ENCODE results near the gene SF3A1. TPM values are rescaled to one million over a fixed set of nuclear protein-coding genes. Genes with fewer than 3 reads are reported as not detected.
A peak's percentile ranks its signal among the peaks of the same experiment; 100 is the strongest.

Gene SF3A1
- total RNA-seq, 1 experiment from 2014 or later = 230 TPM

GRCh38 chr22:30306627-30307011 lies 50.1 kb downstream of the SF3A1 start:
- Histone ChIP-seq H3K4me3 (replicated peaks in 1 of 2; ENCODE audit: low read depth in 1 of 2, low read length in 2 of 2) (no peak overlapping the region), H3K27me3 (ENCODE audit: insufficient read depth, low read length) (no peaks in the 10 kb centered on the region), H2AFZ (ENCODE audit: low read depth, low read length, poor library complexity, severe bottlenecking) (no peak overlapping the region), H3K4me2 (ENCODE audit: low read length) (peak overlapping the region; percentile 52), H3K79me2 (ENCODE audit: insufficient read depth, low read length) (no peaks in the 10 kb centered on the region), H3K36me3 (ENCODE audit: control insufficient read depth in 1 of 2, insufficient read depth in 2 of 2, low read length in 2 of 2) (no peaks in the 10 kb centered on the region), H3K9me3 (ENCODE audit: control insufficient read depth in 1 of 2, insufficient read depth in 1 of 2, low read depth in 1 of 2, low read length in 2 of 2) (no peaks in the 10 kb centered on the region), H3K27ac (ENCODE audit: low read depth, low read length) (peak overlapping the region; percentile 86; the same call in 1 of the 2 replicates), H3K4me1 (ENCODE audit: control insufficient read depth in 1 of 2, insufficient read depth in 2 of 2, low read length in 2 of 2) (peaks cover 67 to 96% of the 10 kb centered on the region in 2 experiments), H4K20me1 (ENCODE audit: insufficient read depth) (no peaks in the 10 kb centered on the region), H3K9me2 (ENCODE audit: insufficient read depth) (no peaks in the 10 kb centered on the region), H3K9ac (ENCODE audit: low read length) (0 out of 2 replicates have a peak overlapping the region, but pooled peaks have one; percentile 1)
- CTCF ChIA-PET = no interaction called here
- intact Hi-C loops (cut with micrococcal nuclease) = no loop called here
- DNase-seq (ENCODE audit: low read depth, low spot score) (no peak), ATAC-seq (no peak)
- RAD21 ChIA-PET (ENCODE audit: low non-redundant PET in 1 of 2, low total read pairs in 2 of 2, uncharacterized antibody in 2 of 2, unreplicated experiment in 2 of 2) = interaction anchor here in 1 of 2 experiments (0.8 kb wide), 1 partner anchor 19 kb away, joined by 3 read pairs; no protein-coding TSS in a partner anchor
- TF ChIP-seq YY1 (IDR thresholded peaks at IDR 0.05; ENCODE audit: extremely low read depth, insufficient replicate concordance, low read depth, low read length) (no peak), SRF (IDR thresholded peaks at IDR 0.05; ENCODE audit: low read depth) (no peak), CEBPB (IDR thresholded peaks at IDR 0.05; ENCODE audit: low read depth) (no peak), EZH2phosphoT487 (IDR thresholded peaks at IDR 0.05; ENCODE audit: borderline replicate concordance) (no peak), TCF7L2 (IDR thresholded peaks at IDR 0.05; ENCODE audit: borderline replicate concordance, extremely low read depth, insufficient read depth, insufficient read length) (no peak), ZNF274 (IDR thresholded peaks at IDR 0.05; ENCODE audit: low read depth, low read length) (no peak), ATF3 (IDR thresholded peaks at IDR 0.05) (no peak), RAD21 (IDR thresholded peaks at IDR 0.05; ENCODE audit: low read depth) (no peak), POLR2AphosphoS5 (IDR thresholded peaks at IDR 0.05; ENCODE audit: low read depth, low read length) (no peak), SP1 (IDR thresholded peaks at IDR 0.05; ENCODE audit: low read depth) (no peak), JUND (IDR thresholded peaks at IDR 0.05) (no peak), SIN3A (IDR thresholded peaks at IDR 0.05; ENCODE audit: low read depth) (no peak), ELF1 (IDR thresholded peaks at IDR 0.05; ENCODE audit: borderline replicate concordance, low read depth) (no peak), ZFX (IDR thresholded peaks at IDR 0.05) (no peak), POLR2A (IDR thresholded peaks at IDR 0.05; ENCODE audit: borderline replicate concordance, extremely low read depth, insufficient read depth, insufficient read length) (no peak)
- TF ChIP-seq, protein P1, sequence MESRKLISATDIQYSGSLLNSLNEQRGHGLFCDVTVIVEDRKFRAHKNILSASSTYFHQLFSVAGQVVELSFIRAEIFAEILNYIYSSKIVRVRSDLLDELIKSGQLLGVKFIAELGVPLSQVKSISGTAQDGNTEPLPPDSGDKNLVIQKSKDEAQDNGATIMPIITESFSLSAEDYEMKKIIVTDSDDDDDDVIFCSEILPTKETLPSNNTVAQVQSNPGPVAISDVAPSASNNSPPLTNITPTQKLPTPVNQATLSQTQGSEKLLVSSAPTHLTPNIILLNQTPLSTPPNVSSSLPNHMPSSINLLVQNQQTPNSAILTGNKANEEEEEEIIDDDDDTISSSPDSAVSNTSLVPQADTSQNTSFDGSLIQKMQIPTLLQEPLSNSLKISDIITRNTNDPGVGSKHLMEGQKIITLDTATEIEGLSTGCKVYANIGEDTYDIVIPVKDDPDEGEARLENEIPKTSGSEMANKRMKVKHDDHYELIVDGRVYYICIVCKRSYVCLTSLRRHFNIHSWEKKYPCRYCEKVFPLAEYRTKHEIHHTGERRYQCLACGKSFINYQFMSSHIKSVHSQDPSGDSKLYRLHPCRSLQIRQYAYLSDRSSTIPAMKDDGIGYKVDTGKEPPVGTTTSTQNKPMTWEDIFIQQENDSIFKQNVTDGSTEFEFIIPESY (IDR thresholded peaks at IDR 0.05; ENCODE audit: extremely low read depth, insufficient replicate concordance, low read length) = no peak
- TF ChIP-seq, protein P2, sequence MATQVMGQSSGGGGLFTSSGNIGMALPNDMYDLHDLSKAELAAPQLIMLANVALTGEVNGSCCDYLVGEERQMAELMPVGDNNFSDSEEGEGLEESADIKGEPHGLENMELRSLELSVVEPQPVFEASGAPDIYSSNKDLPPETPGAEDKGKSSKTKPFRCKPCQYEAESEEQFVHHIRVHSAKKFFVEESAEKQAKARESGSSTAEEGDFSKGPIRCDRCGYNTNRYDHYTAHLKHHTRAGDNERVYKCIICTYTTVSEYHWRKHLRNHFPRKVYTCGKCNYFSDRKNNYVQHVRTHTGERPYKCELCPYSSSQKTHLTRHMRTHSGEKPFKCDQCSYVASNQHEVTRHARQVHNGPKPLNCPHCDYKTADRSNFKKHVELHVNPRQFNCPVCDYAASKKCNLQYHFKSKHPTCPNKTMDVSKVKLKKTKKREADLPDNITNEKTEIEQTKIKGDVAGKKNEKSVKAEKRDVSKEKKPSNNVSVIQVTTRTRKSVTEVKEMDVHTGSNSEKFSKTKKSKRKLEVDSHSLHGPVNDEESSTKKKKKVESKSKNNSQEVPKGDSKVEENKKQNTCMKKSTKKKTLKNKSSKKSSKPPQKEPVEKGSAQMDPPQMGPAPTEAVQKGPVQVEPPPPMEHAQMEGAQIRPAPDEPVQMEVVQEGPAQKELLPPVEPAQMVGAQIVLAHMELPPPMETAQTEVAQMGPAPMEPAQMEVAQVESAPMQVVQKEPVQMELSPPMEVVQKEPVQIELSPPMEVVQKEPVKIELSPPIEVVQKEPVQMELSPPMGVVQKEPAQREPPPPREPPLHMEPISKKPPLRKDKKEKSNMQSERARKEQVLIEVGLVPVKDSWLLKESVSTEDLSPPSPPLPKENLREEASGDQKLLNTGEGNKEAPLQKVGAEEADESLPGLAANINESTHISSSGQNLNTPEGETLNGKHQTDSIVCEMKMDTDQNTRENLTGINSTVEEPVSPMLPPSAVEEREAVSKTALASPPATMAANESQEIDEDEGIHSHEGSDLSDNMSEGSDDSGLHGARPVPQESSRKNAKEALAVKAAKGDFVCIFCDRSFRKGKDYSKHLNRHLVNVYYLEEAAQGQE (IDR thresholded peaks at IDR 0.05; ENCODE audit: low read depth) = no peak
- BruUV-seq (replicated peaks) = no TSS peak
- POLR2A ChIA-PET = no interaction called here
